Osteoblast (primary cell): ENCODE results near the gene SGPL1. TPM values are rescaled to one million over a fixed set of nuclear protein-coding genes. Genes with fewer than 3 reads are reported as not detected.

Source experiments
- DNase-seq: peaks from one replicate; pipeline ENCODE4 v3.0.0; 2011; ENCODE audit warnings: low spot score, mixed read lengths; ENCODE audit not compliant: insufficient read length; ENCODE audit errors: missing footprints
- H2AFZ ChIP-seq: 2 replicates; pipeline ENCODE4 v1.6.0; 2011; ENCODE audit warnings: mild to moderate bottlenecking, low read length
- H3K27ac ChIP-seq: 2 replicates; pipeline ENCODE4 v1.5.1; 2011; ENCODE audit warnings: mild to moderate bottlenecking, low read depth, low read length, moderate library complexity
- H3K27me3 ChIP-seq: 2 replicates; pipeline ENCODE4 v1.6.0; 2012; ENCODE audit warnings: mild to moderate bottlenecking, control low read depth, inconsistent platforms, low read length, moderate library complexity; ENCODE audit not compliant: insufficient read depth
- H3K36me3 ChIP-seq: 2 replicates; pipeline ENCODE4 v1.5.1; 2011; ENCODE audit warnings: mild to moderate bottlenecking, low read length, control low read depth, moderate library complexity; ENCODE audit not compliant: insufficient read depth
- H3K4me1 ChIP-seq: 2 replicates; pipeline ENCODE4 v1.5.1; 2011; ENCODE audit warnings: mild to moderate bottlenecking, low read length, control low read depth, moderate library complexity; ENCODE audit not compliant: insufficient read depth
- H3K4me2 ChIP-seq: 2 replicates; pipeline ENCODE4 v1.6.0; 2011; ENCODE audit warnings: mild to moderate bottlenecking, low read length; ENCODE audit not compliant: insufficient read depth
- H3K4me3 ChIP-seq: fragments of 200-600 bp; sonication (generic); 3 replicates; pipeline ENCODE4 v1.5.1; 2012; ENCODE audit warnings: mild to moderate bottlenecking, low read length, inconsistent platforms; ENCODE audit not compliant: insufficient read depth
- H3K79me2 ChIP-seq: 2 replicates; pipeline ENCODE4 v1.6.0; 2012; ENCODE audit warnings: mild to moderate bottlenecking, low read length, control low read depth, inconsistent platforms; ENCODE audit not compliant: insufficient read depth
- H3K9me3 ChIP-seq: 2 replicates; pipeline ENCODE4 v1.5.1; 2011; ENCODE audit warnings: low read depth, low read length, control low read depth
- H4K20me1 ChIP-seq: 2 replicates; pipeline ENCODE4 v1.6.0; 2012; ENCODE audit warnings: mild to moderate bottlenecking, low read length, control low read depth; ENCODE audit not compliant: insufficient read depth
- total RNA-seq: library from RNA; depleted of rRNA; stranded (reverse); fragments of >200 nt; gene quantifications from 2 replicates; pipeline ENCODE4 v1.2.3, GENCODE V29; 2012
- TF ChIP-seq, protein P1 (sequence below): IDR thresholded peaks from 2 replicates; pipeline ENCODE4 v1.5.1; 2011; ENCODE audit warnings: mild to moderate bottlenecking, low read depth, low read length, moderate library complexity; ENCODE audit errors: extremely low read depth

SGPL1 gene
- total RNA-seq, 1 donor = 47.4 TPM

DNA sequence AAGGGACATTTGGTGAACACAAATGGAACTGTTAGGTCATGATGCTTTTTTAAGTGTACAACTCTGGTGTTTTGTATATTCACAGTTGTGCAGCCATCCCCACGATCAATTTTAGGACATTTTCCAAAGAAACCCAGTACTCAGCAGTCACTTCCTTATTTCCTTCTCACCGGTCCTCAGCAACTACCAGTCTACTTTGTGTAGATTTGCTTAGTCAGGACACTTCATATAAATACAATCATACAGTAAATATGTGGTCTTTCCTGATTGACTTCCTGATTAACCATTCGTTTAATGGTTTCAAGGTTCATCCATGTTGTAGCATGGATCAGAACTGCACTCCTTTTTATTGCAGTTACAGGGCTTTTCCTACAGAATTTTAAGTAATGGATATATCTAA is 14.4 kb downstream of the SGPL1 start:
- Histone ChIP-seq H3K9me3 (no peaks in the 10 kb centered on the region), H3K27me3 (no peaks in the 10 kb centered on the region), H3K79me2 (peaks cover 45% of the 10 kb centered on the region), H3K4me2 (no peak overlapping the region), H2AFZ (no peak overlapping the region), H3K4me1 (peaks cover 53% of the 10 kb centered on the region), H4K20me1 (no peaks in the 10 kb centered on the region), H3K4me3 (no peak overlapping the region), H3K36me3 (peaks cover 11% of the 10 kb centered on the region), H3K27ac (peak overlapping the region; percentile 0)
- TF ChIP-seq, protein P1, sequence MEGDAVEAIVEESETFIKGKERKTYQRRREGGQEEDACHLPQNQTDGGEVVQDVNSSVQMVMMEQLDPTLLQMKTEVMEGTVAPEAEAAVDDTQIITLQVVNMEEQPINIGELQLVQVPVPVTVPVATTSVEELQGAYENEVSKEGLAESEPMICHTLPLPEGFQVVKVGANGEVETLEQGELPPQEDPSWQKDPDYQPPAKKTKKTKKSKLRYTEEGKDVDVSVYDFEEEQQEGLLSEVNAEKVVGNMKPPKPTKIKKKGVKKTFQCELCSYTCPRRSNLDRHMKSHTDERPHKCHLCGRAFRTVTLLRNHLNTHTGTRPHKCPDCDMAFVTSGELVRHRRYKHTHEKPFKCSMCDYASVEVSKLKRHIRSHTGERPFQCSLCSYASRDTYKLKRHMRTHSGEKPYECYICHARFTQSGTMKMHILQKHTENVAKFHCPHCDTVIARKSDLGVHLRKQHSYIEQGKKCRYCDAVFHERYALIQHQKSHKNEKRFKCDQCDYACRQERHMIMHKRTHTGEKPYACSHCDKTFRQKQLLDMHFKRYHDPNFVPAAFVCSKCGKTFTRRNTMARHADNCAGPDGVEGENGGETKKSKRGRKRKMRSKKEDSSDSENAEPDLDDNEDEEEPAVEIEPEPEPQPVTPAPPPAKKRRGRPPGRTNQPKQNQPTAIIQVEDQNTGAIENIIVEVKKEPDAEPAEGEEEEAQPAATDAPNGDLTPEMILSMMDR = no peak
- DNase-seq = no peak

DNA sequence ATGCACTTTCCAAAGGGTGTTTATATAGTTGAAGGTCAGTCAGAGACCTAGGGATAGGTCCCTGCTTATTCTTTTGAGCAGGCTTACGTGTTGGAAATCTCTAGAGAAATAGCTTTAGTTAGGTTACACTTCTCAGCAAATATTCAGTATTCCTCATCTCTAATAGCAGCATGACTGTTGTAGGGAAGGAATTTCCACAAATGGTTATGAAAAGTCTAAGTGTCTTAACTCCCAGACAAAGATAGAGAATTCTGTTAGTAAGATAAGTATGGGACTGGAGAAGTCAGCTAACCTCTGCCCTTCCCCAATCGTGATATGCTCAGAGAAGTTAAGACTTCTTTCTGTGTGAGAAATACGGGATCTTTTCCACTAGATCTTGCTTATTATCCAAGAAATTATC is 16.5 kb downstream of the SGPL1 start:
- H3K79me2 ChIP-seq = peaks cover 46% of the 10 kb centered on the region
- no peak for DNase-seq
- peaks cover 5% of the 10 kb centered on the region for H3K36me3 ChIP-seq
- peak overlapping the region; percentile 96 for H3K27ac ChIP-seq
- TF ChIP-seq, protein P1 = no peak
- no peaks in the 10 kb centered on the region for H3K9me3 ChIP-seq
- H3K4me3 ChIP-seq = no peak overlapping the region
- H3K27me3 ChIP-seq = no peaks in the 10 kb centered on the region
- H3K4me1 ChIP-seq = peaks cover 62% of the 10 kb centered on the region
- H3K4me2 ChIP-seq = peak overlapping the region; percentile 56
- H4K20me1 ChIP-seq = no peaks in the 10 kb centered on the region
- H2AFZ ChIP-seq = no peak overlapping the region

DNA sequence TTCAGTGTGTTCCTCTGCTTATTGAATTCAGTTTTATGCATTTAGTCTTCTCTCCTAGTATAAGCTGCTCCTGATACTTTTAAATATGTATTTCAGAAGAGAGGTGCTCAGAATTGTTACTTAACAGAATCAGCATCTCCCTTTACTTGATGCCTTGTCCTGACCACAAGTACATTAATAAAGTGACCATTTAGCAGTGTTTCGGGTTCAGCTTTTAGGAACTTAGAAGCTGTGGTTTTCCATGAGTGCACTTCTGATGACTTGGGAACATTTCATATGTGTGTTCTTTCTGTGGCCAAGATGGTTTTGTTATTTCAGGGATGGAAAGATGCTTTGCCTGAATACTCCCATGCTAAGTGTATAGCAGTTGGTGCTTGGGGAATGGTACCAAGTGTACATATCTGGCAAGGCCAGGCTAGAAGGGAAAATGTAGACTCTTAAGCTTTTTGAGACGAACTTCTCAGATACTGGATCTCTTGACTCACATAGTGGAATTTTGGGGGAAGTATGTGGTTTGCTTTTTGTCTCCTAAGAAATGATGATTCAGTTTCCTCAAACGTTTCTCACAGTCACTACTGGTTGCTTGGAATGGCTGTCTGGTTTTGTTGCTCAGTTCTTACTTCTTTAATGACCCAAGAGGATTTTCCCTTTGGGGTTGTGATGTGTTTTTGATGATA is 17.2 kb downstream of the SGPL1 start:
- Histone ChIP-seq H3K4me3 (peak overlapping the region; percentile 7), H3K4me2 (peak overlapping the region; percentile 56), H3K4me1 (peaks cover 62% of the 10 kb centered on the region), H2AFZ (no peak overlapping the region), H3K79me2 (peaks cover 52% of the 10 kb centered on the region), H4K20me1 (no peaks in the 10 kb centered on the region), H3K9me3 (no peaks in the 10 kb centered on the region), H3K36me3 (peaks cover 8% of the 10 kb centered on the region), H3K27me3 (no peaks in the 10 kb centered on the region), H3K27ac (peak overlapping the region; percentile 96)
- TF ChIP-seq, protein P1 = no peak
- DNase-seq = peak; percentile 91

DNA sequence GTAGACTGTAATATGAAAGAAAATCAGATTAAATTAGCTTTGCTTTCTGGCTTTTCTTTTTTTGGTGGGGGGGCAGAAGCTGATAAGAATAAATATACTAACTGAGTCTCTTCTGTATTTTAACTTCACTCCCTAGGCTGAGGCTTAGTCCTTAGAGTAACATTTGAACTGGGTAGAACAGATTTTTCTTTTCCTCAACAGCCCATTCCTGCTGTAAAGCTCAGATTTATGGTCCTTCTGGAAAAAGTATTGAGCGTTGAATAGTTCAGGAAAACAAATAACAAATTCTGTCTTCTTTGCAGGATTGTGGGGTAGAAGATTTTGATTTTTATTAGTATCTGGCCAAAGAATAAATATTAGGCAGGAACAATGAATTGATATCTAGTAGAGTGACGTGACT is 17.9 kb downstream of the SGPL1 start:
- peaks cover 52% of the 10 kb centered on the region for H3K79me2 ChIP-seq
- peak overlapping the region; percentile 4 for H3K4me3 ChIP-seq
- H4K20me1 ChIP-seq = no peaks in the 10 kb centered on the region
- DNase-seq = no peak
- no peak overlapping the region for H2AFZ ChIP-seq
- H3K4me2 ChIP-seq = peak overlapping the region; percentile 56
- H3K27me3 ChIP-seq = no peaks in the 10 kb centered on the region
- H3K4me1 ChIP-seq = peaks cover 68% of the 10 kb centered on the region
- TF ChIP-seq, protein P1 = no peak
- no peaks in the 10 kb centered on the region for H3K9me3 ChIP-seq
- H3K36me3 ChIP-seq = peaks cover 8% of the 10 kb centered on the region
- H3K27ac ChIP-seq = peak overlapping the region; percentile 96
